Mesenchymal stem cell (in vitro differentiated cells and primary cell): Measurements from ENCODE around the gene BEGAIN.

Experiments
- DNase-seq: peaks from one replicate; pipeline ENCODE4 v3.0.0-alpha.2; 2013
- H2AFZ ChIP-seq: one replicate; pipeline ENCODE4 v1.6.1; 2013; ENCODE audit warnings: low read depth, mild to moderate bottlenecking, control low read depth, inconsistent platforms, low read length, moderate library complexity
- H2AK5ac ChIP-seq: 2 replicates; pipeline ENCODE4 v1.6.1; 2013; ENCODE audit warnings: low read length, moderate library complexity, mild to moderate bottlenecking, inconsistent platforms; ENCODE audit not compliant: severe bottlenecking
- H2BK120ac ChIP-seq: one replicate; pipeline ENCODE4 v1.6.1; 2013; ENCODE audit warnings: low read depth, mild to moderate bottlenecking, inconsistent platforms, low read length, moderate library complexity
- H2BK12ac ChIP-seq, 2 experiments: one replicate each; pipeline ENCODE4 v1.6.1; 2013; ENCODE audit warnings: inconsistent platforms in 2 of 2, low read length in 2 of 2, mild to moderate bottlenecking in 2 of 2, moderate library complexity in 2 of 2, control low read depth in 1 of 2
- H2BK15ac ChIP-seq: one replicate; pipeline ENCODE4 v1.6.1; 2013; ENCODE audit warnings: mild to moderate bottlenecking, low read depth, inconsistent platforms; ENCODE audit not compliant: poor library complexity, severe bottlenecking
- H2BK5ac ChIP-seq: 2 replicates; pipeline ENCODE4 v1.6.1; 2013; ENCODE audit warnings: low read depth, mild to moderate bottlenecking, low read length, control low read depth, inconsistent platforms; ENCODE audit not compliant: poor library complexity, severe bottlenecking
- H3K14ac ChIP-seq, 2 experiments: one replicate each; pipeline ENCODE4 v1.6.1; 2013; ENCODE audit warnings: inconsistent platforms in 2 of 2, low read length in 2 of 2, control low read depth in 1 of 2, mild to moderate bottlenecking in 1 of 2, moderate library complexity in 1 of 2
- H3K18ac ChIP-seq, 2 experiments: one replicate each; pipeline ENCODE4 v1.6.1; 2013; ENCODE audit warnings: inconsistent platforms in 2 of 2, low read length in 2 of 2, control low read depth in 1 of 2, low read depth in 1 of 2, mild to moderate bottlenecking in 1 of 2
- H3K23ac ChIP-seq, 2 experiments: one replicate each; pipeline ENCODE4 v1.6.1; 2013; ENCODE audit warnings: inconsistent platforms in 2 of 2, low read length in 2 of 2, mild to moderate bottlenecking in 2 of 2, moderate library complexity in 2 of 2, control low read depth in 1 of 2
- H3K27ac ChIP-seq: 2 replicates; pipeline ENCODE4 v1.5.1; 2013; ENCODE audit warnings: mild to moderate bottlenecking, moderate library complexity, low read length, control low read depth, inconsistent platforms; ENCODE audit not compliant: poor library complexity, severe bottlenecking
- H3K27me3 ChIP-seq, 2 experiments: 2 replicates each; pipeline versions ENCODE4 v1.6.1 to v1.7.0; 2013; ENCODE audit warnings: low read length in 2 of 2, mild to moderate bottlenecking in 2 of 2, moderate library complexity in 2 of 2, control low read depth in 1 of 2, inconsistent platforms in 1 of 2; ENCODE audit not compliant: control insufficient read depth in 1 of 2, insufficient read depth in 1 of 2
- H3K36me3 ChIP-seq, 2 experiments: 2 replicates each; pipeline versions ENCODE4 v1.6.1 to v1.7.0; 2013; ENCODE audit warnings: low read length in 2 of 2, control low read depth in 1 of 2, inconsistent platforms in 1 of 2, low read depth in 1 of 2, mild to moderate bottlenecking in 1 of 2; ENCODE audit not compliant: insufficient read depth in 2 of 2, control insufficient read depth in 1 of 2
- H3K4ac ChIP-seq, 2 experiments: one replicate each; pipeline ENCODE4 v1.6.1; 2013; ENCODE audit warnings: inconsistent platforms in 2 of 2, low read length in 2 of 2, mild to moderate bottlenecking in 2 of 2, moderate library complexity in 2 of 2, control low read depth in 1 of 2, low read depth in 1 of 2
- H3K4me1 ChIP-seq: 2 replicates; pipeline ENCODE4 v1.6.1; 2013; ENCODE audit warnings: low read depth, low read length, control low read depth; ENCODE audit not compliant: control insufficient read depth, insufficient read depth
- H3K4me2 ChIP-seq: 2 replicates; pipeline ENCODE4 v1.6.1; 2013; ENCODE audit warnings: low read length, mild to moderate bottlenecking, inconsistent platforms; ENCODE audit not compliant: poor library complexity, severe bottlenecking
- H3K4me3 ChIP-seq, 2 experiments: 2 replicates each; pipeline versions ENCODE4 v1.5.1 to v1.7.0; 2013; ENCODE audit warnings: low read length in 2 of 2, mild to moderate bottlenecking in 2 of 2, control low read depth in 1 of 2, low read depth in 1 of 2; ENCODE audit not compliant: insufficient read depth in 1 of 2
- H3K79me1 ChIP-seq: replicated peaks from 2 replicates; pipeline ENCODE4 v1.6.1; 2013; ENCODE audit warnings: mild to moderate bottlenecking, control low read depth, low read length, inconsistent platforms; ENCODE audit not compliant: poor library complexity, severe bottlenecking
- H3K9ac ChIP-seq: 2 replicates; pipeline ENCODE4 v1.7.0; 2013; ENCODE audit warnings: mild to moderate bottlenecking, low read length, moderate library complexity
- H3K9me3 ChIP-seq: 2 replicates; pipeline ENCODE4 v1.7.0; 2013; ENCODE audit warnings: mild to moderate bottlenecking, low read length; ENCODE audit not compliant: control insufficient read depth
- H4K8ac ChIP-seq: one replicate; pipeline ENCODE4 v1.6.1; 2013; ENCODE audit warnings: inconsistent platforms, mild to moderate bottlenecking, low read length, moderate library complexity
- H4K91ac ChIP-seq: one replicate; pipeline ENCODE4 v1.6.1; 2013; ENCODE audit warnings: mild to moderate bottlenecking, low read length, inconsistent platforms
- WGBS: methylation state at CpG from one replicate; pipeline ENCODE4 v1.1.7; 2013; ENCODE audit warnings: mixed read lengths; 5-methylcytosine and 5-hydroxymethylcytosine counted together

The BEGAIN gene

GRCh38 chr14:100526057-100526456 is 61.2 kb downstream of the BEGAIN start:
- Histone ChIP-seq H4K91ac (no peak overlapping the region), H3K4me1 (peaks cover 2% of the 10 kb centered on the region), H3K36me3 (peaks cover 11 to 56% of the 10 kb centered on the region in 2 experiments), H2AFZ (no peak overlapping the region), H3K18ac (no peak overlapping the region), H3K27me3 (no peaks in the 10 kb centered on the region), H2BK12ac (no peak overlapping the region), H4K8ac (no peak overlapping the region), H3K9ac (no peak overlapping the region), H2BK5ac (no peak overlapping the region), H2BK120ac (no peak overlapping the region), H3K79me1 (peaks cover 9% of the 10 kb centered on the region), H3K9me3 (no peaks in the 10 kb centered on the region), H2AK5ac (no peak overlapping the region), H3K14ac (no peak overlapping the region), H3K23ac (no peak overlapping the region), H3K4me2 (no peak overlapping the region), H2BK15ac (no peak overlapping the region), H3K4ac (no peak overlapping the region), H3K4me3 (no peak overlapping the region), H3K27ac (no peak overlapping the region)
- WGBS, result 97% methylated on average over 4 of the region's 4 CpGs
- no peak for DNase-seq

DNA sequence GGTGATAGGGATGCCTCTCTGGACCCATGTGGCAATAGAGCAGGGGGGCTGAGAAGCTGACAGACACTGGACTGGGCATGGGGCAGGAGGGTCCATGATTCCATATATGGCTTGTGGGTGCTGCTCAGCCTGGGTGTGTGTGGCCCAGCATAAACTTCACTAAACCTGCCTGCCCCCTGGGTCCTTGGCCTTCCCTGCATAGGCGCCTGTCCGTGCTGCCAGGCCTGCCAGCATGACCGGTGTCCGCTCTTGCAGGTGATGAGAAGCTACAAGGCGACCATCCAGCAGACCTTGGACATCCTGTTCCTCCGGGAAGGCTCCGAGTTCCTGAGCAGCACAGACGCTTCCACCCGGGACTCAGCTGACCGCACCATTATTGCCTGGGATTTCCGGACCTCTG is 61.6 kb downstream of the BEGAIN start:
- H3K9me3 ChIP-seq, result no peaks in the 10 kb centered on the region
- H3K79me1 ChIP-seq, result peaks cover 10% of the 10 kb centered on the region
- H3K14ac ChIP-seq, result no peak overlapping the region
- H3K27ac ChIP-seq, result no peak overlapping the region
- no peak overlapping the region for H2BK15ac ChIP-seq
- H3K27me3 ChIP-seq, result no peaks in the 10 kb centered on the region
- H2AFZ ChIP-seq, result no peak overlapping the region
- no peak overlapping the region for H2BK5ac ChIP-seq
- H2BK120ac ChIP-seq, result no peak overlapping the region
- no peak overlapping the region for H3K18ac ChIP-seq
- no peak for DNase-seq
- H3K4ac ChIP-seq, result no peak overlapping the region
- H3K4me1 ChIP-seq, result peaks cover 2% of the 10 kb centered on the region
- no peak overlapping the region for H3K4me3 ChIP-seq
- H3K4me2 ChIP-seq, result no peak overlapping the region
- 93% methylated on average over 11 of the region's 11 CpGs for WGBS
- H2BK12ac ChIP-seq, result no peak overlapping the region
- H2AK5ac ChIP-seq, result no peak overlapping the region
- H3K23ac ChIP-seq, result no peak overlapping the region
- H3K9ac ChIP-seq, result no peak overlapping the region
- H4K8ac ChIP-seq, result no peak overlapping the region
- peaks cover 11 to 52% of the 10 kb centered on the region in 2 experiments for H3K36me3 ChIP-seq
- no peak overlapping the region for H4K91ac ChIP-seq

DNA sequence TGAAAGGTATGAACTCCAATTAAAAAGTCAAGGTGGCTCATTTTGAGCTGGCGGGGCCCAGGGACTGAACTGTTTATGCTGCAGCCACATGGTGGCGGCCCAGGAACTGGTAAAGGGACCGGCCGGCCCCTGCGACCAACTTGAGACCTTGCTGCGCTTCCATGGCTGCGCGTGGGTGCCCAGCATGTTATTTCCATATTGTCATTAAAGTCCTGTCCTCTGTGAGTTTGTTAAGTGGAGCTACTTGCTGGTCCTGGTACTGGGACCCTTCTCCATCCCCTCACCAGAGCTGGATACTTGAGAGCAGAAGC is 62.3 kb downstream of the BEGAIN start:
- no peak overlapping the region for H3K23ac ChIP-seq
- H2BK5ac ChIP-seq, result no peak overlapping the region
- WGBS, result 49% methylated on average over 8 of the region's 8 CpGs
- peaks cover 11% of the 10 kb centered on the region for H3K79me1 ChIP-seq
- H2AK5ac ChIP-seq, result no peak overlapping the region
- no peak for DNase-seq
- H3K27ac ChIP-seq, result no peak overlapping the region
- H4K8ac ChIP-seq, result no peak overlapping the region
- no peak overlapping the region for H2BK12ac ChIP-seq
- H3K4ac ChIP-seq, result no peak overlapping the region
- no peak overlapping the region for H3K4me2 ChIP-seq
- no peak overlapping the region for H3K4me3 ChIP-seq
- H3K36me3 ChIP-seq, result peaks cover 11 to 45% of the 10 kb centered on the region in 2 experiments
- H3K14ac ChIP-seq, result no peak overlapping the region
- H2BK120ac ChIP-seq, result no peak overlapping the region
- H4K91ac ChIP-seq, result no peak overlapping the region
- H3K9ac ChIP-seq, result no peak overlapping the region
- H3K9me3 ChIP-seq, result no peaks in the 10 kb centered on the region
- no peak overlapping the region for H3K18ac ChIP-seq
- H3K4me1 ChIP-seq, result peaks cover 2% of the 10 kb centered on the region
- H2BK15ac ChIP-seq, result no peak overlapping the region
- no peak overlapping the region for H2AFZ ChIP-seq
- H3K27me3 ChIP-seq, result no peaks in the 10 kb centered on the region

DNA sequence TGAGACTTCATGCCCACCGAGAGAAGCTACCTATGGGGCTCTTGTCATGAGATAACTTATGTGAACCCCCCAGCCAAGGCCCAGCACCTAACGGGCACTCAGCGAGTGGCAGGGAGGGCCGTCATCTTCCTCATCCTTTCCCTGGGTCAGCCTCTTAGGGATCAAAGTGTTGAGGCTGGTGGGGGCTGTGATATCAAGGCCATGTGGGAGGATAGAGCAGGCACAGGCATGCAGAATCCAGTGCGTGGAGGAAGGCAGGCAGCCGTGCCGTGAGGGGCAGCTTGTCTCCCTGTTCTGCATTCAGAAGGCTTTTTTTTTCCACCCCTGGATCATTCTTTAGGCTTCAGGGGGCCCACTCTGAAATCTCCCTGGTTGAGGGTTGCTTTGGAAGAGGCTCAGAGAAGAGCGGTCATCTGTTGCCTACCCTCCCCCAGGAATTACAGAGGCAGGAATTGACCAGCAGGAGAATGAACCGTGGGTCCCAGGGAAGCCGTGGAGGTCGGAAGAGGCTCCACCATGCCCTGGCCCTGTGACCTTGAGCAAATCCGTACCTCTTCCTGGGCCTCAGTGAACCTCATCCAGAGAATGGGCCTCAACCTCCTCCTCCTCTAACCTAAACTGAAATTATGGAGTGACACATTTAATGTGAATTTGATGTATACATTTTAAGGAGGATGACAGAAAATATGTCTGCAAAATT is 62.8 kb downstream of the BEGAIN start:
- H2AFZ ChIP-seq, result no peak overlapping the region
- H2BK12ac ChIP-seq, result no peak overlapping the region
- no peak overlapping the region for H2AK5ac ChIP-seq
- H2BK15ac ChIP-seq, result no peak overlapping the region
- H3K9me3 ChIP-seq, result no peaks in the 10 kb centered on the region
- H3K9ac ChIP-seq, result no peak overlapping the region
- H3K4me2 ChIP-seq, result no peak overlapping the region
- H3K18ac ChIP-seq, result no peak overlapping the region
- peaks cover 2% of the 10 kb centered on the region for H3K4me1 ChIP-seq
- WGBS, result 94% methylated on average over 9 of the region's 12 CpGs
- no peak overlapping the region for H4K8ac ChIP-seq
- no peak overlapping the region for H2BK5ac ChIP-seq
- H3K27me3 ChIP-seq, result no peaks in the 10 kb centered on the region
- no peak overlapping the region for H2BK120ac ChIP-seq
- H3K4ac ChIP-seq, result no peak overlapping the region
- no peak overlapping the region for H4K91ac ChIP-seq
- H3K27ac ChIP-seq, result no peak overlapping the region
- H3K23ac ChIP-seq, result no peak overlapping the region
- peaks cover 11 to 40% of the 10 kb centered on the region in 2 experiments for H3K36me3 ChIP-seq
- no peak for DNase-seq
- H3K14ac ChIP-seq, result no peak overlapping the region
- H3K79me1 ChIP-seq, result peaks cover 11% of the 10 kb centered on the region
- H3K4me3 ChIP-seq, result no peak overlapping the region
